VCaP (cell line): Measurements from ENCODE around the gene XRN1.

ENCODE experiments used
- H3K27ac ChIP-seq: fragments of 450-650 bp; 2 replicates; pipeline ENCODE4 v1.5.1; 2017
- CTCF ChIP-seq: fragments of 450-650 bp; conservative IDR thresholded peaks from 2 replicates; pipeline ENCODE4 v1.5.1; 2017; ENCODE audit warnings: mild to moderate bottlenecking, moderate library complexity

Gene XRN1

DNA sequence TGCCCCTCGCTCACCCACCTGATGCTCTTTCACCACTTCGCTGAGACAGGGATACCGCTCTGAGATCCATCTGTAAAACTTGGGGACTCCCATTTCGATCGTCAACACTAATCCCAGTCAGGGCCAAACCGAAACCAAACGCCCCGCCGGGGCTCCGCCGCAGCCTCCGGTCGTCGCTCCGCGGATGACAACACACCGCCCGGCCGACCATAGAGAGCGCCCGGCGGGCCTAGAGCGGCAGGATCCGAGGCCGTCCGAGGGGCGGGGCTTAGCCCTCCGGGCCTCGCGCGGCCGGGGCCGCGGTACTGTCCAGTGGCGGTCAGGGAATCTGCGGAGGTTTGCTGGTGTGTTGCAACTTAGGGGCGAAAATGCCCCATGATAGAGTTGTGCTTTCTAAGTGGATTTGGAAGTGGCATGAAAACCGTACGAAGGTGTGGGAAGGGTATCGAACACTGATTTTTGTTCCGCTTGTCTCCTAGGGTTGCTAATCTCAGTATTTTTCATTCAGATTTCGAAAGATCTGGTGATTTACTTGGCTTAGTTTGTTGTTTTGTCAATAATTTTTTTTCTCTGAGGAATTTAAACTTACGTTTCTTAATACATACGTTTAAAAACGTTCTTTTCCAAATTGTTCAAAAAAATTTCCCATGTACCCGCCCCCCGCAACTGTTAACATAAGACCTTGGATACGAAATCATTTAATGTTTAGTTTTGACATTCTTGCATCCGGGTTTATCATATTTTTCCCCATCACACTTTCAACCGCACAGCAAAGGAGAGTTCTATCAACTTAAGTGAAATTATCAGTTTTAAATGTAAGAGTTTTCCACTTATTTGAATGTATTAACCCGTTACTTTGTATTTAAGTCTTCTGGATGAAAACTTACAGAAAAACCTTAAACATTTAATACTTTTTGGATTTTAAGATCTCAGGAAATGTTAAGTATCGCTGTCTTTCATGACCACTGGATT lies at the start of gene XRN1:
TSS of gene XRN1 (minus strand) at position 186 of the 972 bp plus-strand sequence. CDS start at position 93, 93 bp downstream.
- H3K27ac ChIP-seq: peak within 1 kb of the TSS; percentile 91
- no peak for TF ChIP-seq CTCF

DNA sequence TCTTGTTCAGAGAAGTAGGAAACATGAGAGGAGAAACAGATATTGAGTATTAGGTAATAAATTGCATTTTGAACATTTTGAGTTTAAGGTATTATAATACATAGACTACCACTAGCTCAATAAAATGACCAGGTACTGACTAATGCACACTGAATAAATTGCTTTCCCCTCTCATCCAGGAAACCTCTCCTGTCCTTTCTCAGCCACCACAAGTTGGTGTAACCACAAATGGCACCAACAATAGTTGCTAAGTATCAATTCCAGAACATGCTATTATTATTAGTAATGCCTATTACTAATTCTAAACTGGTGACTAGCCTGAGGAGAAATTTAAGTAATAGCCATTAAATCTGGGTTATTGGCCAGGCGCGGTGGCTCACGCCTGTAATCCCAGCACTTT lies 47.3 kb upstream of the XRN1 start:
- no peak for TF ChIP-seq CTCF

GRCh38 chr3:142492184-142492583 lies 44.3 kb upstream of the XRN1 start:
- TF ChIP-seq CTCF: no peak
- H3K27ac ChIP-seq: no peak overlapping the region

More for the DNA sequence above, 47.3 kb upstream of the XRN1 start:
- H3K27ac ChIP-seq: no peak overlapping the region

DNA sequence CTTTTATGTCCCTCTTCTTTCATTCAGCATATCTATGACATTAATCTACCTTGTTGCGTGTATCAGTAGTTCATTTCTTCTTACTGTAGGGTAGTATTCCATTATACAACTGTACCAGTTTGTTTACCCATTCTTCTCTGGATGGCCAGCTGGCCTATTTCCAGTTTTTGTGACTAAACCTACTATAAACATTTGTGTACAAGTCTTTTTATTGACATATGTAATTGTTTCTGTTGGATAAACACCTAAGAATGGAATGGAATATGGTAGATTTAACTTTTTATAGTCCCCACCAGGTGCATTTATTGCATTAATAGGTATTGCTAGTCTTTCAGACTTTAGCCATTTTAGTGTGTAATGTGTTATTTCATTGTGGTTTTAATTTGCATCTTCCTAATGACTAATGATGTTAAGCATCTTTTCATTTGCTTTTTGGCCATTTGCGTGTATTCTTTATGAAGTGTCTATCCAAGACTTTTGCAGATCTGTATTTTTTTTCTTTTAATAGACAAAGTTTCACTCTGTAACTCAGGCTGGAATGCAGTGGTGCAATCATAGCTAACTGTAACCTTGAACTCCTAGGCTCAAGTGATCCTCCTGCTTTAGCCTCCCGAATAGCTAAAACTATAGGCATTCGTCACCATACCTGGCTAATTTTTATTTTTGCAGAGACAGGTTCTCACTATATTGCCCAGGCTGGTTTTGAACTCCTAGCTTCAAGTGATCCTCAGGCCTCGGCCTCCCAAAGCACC lies 41.9 kb upstream of the XRN1 start:
- H3K27ac ChIP-seq: peak overlapping the region; percentile 43
- no peak for TF ChIP-seq CTCF

DNA sequence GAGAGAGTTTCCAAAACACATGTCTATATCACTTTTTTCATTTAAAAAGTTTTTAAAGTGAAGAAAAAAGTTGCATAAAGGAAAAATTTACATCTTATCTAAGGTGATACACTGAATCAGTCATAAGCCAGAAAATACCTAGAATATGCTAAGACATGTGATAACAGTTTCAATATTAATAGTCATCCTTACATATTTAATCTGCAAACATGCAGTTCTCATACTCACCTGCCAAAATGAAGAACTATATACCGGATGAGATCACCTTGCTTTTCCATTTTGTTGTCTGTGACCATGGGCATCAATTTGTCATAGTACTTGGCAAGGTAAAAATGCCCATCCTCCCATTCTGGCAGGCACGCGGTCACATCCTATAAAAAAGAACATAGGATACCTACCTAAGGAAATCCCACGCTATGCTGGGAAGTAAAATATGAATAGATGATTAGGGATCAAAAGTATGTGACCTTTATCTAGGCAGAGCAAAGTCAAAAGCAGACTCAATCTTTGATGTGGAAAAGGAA lies 37.1 kb upstream of the XRN1 start:
- H3K27ac ChIP-seq: no peak overlapping the region
- no peak for TF ChIP-seq CTCF

DNA sequence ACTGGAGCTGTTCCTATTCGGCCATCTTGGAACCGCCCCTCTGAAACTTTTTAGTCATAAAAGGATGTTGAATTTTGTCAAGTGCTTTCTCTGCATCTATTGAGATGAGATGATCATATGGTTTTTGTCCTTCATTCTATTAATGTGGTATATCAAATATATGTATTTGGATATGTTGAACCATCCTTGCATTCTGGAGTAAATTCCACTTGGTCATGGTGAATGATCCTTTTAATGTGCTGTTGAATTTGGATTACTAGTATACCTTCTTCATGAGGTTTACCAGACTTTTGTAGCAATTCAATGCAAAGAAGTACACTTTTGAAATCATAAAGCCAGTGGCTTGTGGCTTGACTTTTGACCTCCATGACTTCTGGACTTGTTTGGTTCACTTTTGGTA lies 33.4 kb upstream of the XRN1 start:
- H3K27ac ChIP-seq: no peak overlapping the region
- TF ChIP-seq CTCF: no peak

DNA sequence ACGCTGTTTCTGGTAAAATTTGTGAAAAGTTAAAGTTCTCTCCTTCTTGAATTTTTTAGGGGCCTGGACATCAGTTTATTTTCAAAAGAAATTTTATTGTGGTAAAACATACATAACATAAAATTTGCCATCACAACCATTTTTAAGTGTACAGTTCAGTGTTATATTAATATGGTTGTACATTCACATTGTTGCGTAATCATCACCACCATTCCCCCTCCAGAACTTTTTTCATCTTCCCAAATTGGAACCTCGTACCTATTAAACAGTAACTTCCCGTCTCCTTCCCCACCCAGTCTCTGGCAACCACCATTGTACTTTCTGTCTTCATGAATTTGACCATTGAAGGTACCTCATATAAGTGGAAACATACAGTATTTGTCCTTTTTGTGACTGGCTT lies 23.0 kb upstream of the XRN1 start:
- TF ChIP-seq CTCF: no peak
- no peak overlapping the region for H3K27ac ChIP-seq
